ENCODE measurements around the gene GNAZ.

- TF ChIP-seq CTCF (IDR thresholded peaks at IDR 0.05) = no peak
- no peak for TF ChIP-seq EZH2 (IDR thresholded peaks at IDR 0.05; ENCODE audit: borderline replicate concordance, insufficient read depth, low read depth, low read length, poor library complexity, severe bottlenecking)
Measured at GRCh38 chr22:23020659-23021293, 49.5 kb upstream of the GNAZ start.

All from B cell (primary cell).